SK-N-SH (cell line): ENCODE data around the gene TRIM9. TPM values are rescaled to one million over a fixed set of nuclear protein-coding genes. Genes with fewer than 3 reads are reported as not detected.

Source experiments
- CTCF ChIA-PET: fragments of 300-600, 350-600 bp; formaldehyde crosslinking; extraction: SDS; loops from one replicate; lab custom pipeline; 2021; lab: Yijun Ruan, JAX
- POLR2A ChIA-PET: fragments of 350-600 bp; sonication (Branson Sonifier 250); formaldehyde crosslinking; extraction: SDS; loops from one replicate; lab custom pipeline; 2020; ENCODE audit warnings: antibody characterized with exemption, inconsistent platforms; lab: Yijun Ruan, JAX
- DNase-seq: peaks from one replicate; pipeline ENCODE4 v3.0.0; 2012
- H2AFZ ChIP-seq: fragments of 200-600 bp; sonication (generic); 2 replicates; pipeline ENCODE4 v1.8.1; 2016; ENCODE audit warnings: antibody characterized with exemption, mild to moderate bottlenecking, low read depth
- H3F3A ChIP-seq: fragments of 200-600 bp; sonication (generic); replicated peaks from 2 replicates; pipeline ENCODE3; 2016; ENCODE audit warnings: antibody characterized with exemption, mild to moderate bottlenecking; ENCODE audit not compliant: insufficient read depth
- H3K27ac ChIP-seq, 2 experiments: fragments of 200-500 bp in 1 of 2; fragments of 200-600 bp in 1 of 2; sonication (Bioruptor generic) in 1 of 2; sonication (generic), shearing (Covaris generic) in 1 of 2; 2 replicates each; pipeline versions ENCODE4 v1.5.1 to v1.6.1; 2014 to 2016; ENCODE audit warnings: low read depth in 2 of 2, inconsistent platforms in 1 of 2, low read length in 1 of 2, mild to moderate bottlenecking in 1 of 2, mixed read lengths in 1 of 2
- H3K27me3 ChIP-seq: fragments of 200-600 bp; sonication (generic), shearing (Covaris generic); 2 replicates; pipeline ENCODE4 v1.6.1; 2016; ENCODE audit warnings: mixed run types; ENCODE audit not compliant: insufficient read depth
- H3K36me3 ChIP-seq, 2 experiments: fragments of 200-500 bp in 1 of 2; fragments of 200-600 bp in 1 of 2; sonication (Bioruptor generic) in 1 of 2; sonication (generic) in 1 of 2; replicated peaks in 1 of 2; 2 replicates each; pipeline versions ENCODE3 to v1.5.1; 2014 to 2016; ENCODE audit warnings: low read length in 1 of 2, mild to moderate bottlenecking in 1 of 2; ENCODE audit not compliant: insufficient read depth in 2 of 2, control insufficient read depth in 1 of 2
- H3K4me1 ChIP-seq, 2 experiments: fragments of 200-500 bp in 1 of 2; fragments of 200-600 bp in 1 of 2; sonication (Bioruptor generic) in 1 of 2; sonication (generic), shearing (Covaris generic) in 1 of 2; 2 replicates each; pipeline versions ENCODE4 v1.5.1 to v1.6.1; 2014 to 2016; ENCODE audit warnings: low read depth in 1 of 2, low read length in 1 of 2, mixed run types in 1 of 2; ENCODE audit not compliant: insufficient read depth in 2 of 2, control insufficient read depth in 1 of 2
- H3K4me2 ChIP-seq: fragments of 200-600 bp; sonication (generic), shearing (Covaris generic); 2 replicates; pipeline ENCODE4 v1.6.1; 2017; ENCODE audit warnings: mixed run types
- H3K4me3 ChIP-seq, 2 experiments: fragments of 200-500 bp in 1 of 2; fragments of 200-600 bp in 1 of 2; sonication (Bioruptor generic) in 1 of 2; sonication (generic), shearing (Covaris generic) in 1 of 2; 2 replicates each; pipeline versions ENCODE4 v1.5.1 to v1.8.1; 2014 to 2016; ENCODE audit warnings: low read depth in 2 of 2, inconsistent platforms in 1 of 2, low read length in 1 of 2, mild to moderate bottlenecking in 1 of 2, mixed read lengths in 1 of 2, moderate library complexity in 1 of 2
- H3K79me2 ChIP-seq: fragments of 200-600 bp; sonication (generic); 2 replicates; pipeline ENCODE4 v1.8.1; 2017; ENCODE audit warnings: mild to moderate bottlenecking; ENCODE audit not compliant: insufficient read depth
- H3K9ac ChIP-seq: fragments of 200-600 bp; sonication (generic); 2 replicates; pipeline ENCODE4 v1.6.1; 2017; ENCODE audit warnings: mixed run types
- H3K9me2 ChIP-seq: fragments of 200-600 bp; sonication (generic); 2 replicates; pipeline ENCODE4 v1.6.1; 2017; ENCODE audit warnings: mixed run types
- H3K9me3 ChIP-seq: fragments of 200-600 bp; sonication (generic); 2 replicates; pipeline ENCODE4 v1.6.1; 2017; ENCODE audit warnings: mixed run types, mild to moderate bottlenecking, moderate library complexity
- H4K20me1 ChIP-seq: fragments of 200-600 bp; sonication (generic); 2 replicates; pipeline ENCODE4 v1.6.1; 2017; ENCODE audit warnings: mild to moderate bottlenecking, mixed run types; ENCODE audit not compliant: insufficient read depth
- FOXJ3 ChIP-seq: sonication (generic); formaldehyde crosslinking; IDR thresholded peaks from 2 replicates; pipeline ENCODE4 v1.5.1; 2020; ENCODE audit warnings: mild to moderate bottlenecking, missing genetic modification reagents
- FOXM1 ChIP-seq: IDR thresholded peaks from 2 replicates; pipeline ENCODE4 v1.4.0; 2012; ENCODE audit warnings: low read depth, mild to moderate bottlenecking
- GABPA ChIP-seq: IDR thresholded peaks from 2 replicates; pipeline ENCODE4 v1.4.0; 2012; ENCODE audit warnings: low read depth, mild to moderate bottlenecking
- GATA2 ChIP-seq: sonication (generic); formaldehyde crosslinking; IDR thresholded peaks from 2 replicates; pipeline ENCODE4 v1.5.0; 2020; ENCODE audit warnings: mild to moderate bottlenecking, missing genetic modification reagents
- JUND ChIP-seq: IDR thresholded peaks from 2 replicates; pipeline ENCODE4 v1.4.0; 2012
- NRF1 ChIP-seq: IDR thresholded peaks from 2 replicates; pipeline ENCODE4 v1.6.1; 2012; ENCODE audit warnings: low read depth, mild to moderate bottlenecking, low read length
- POLR2AphosphoS5 ChIP-seq: IDR thresholded peaks from 2 replicates; pipeline ENCODE4 v1.6.1; 2012; ENCODE audit warnings: low read depth, low read length
- RCOR1 ChIP-seq: fragments of 150-350 bp; IDR thresholded peaks from 2 replicates; pipeline ENCODE4 v1.6.1; 2017; ENCODE audit warnings: antibody characterized with exemption, low read length
- SMC3 ChIP-seq: IDR thresholded peaks from 2 replicates; pipeline ENCODE4 v1.6.1; 2012; ENCODE audit warnings: low read depth, low read length, improper control_type of control experiment
- TAF1 ChIP-seq: IDR thresholded peaks from 2 replicates; pipeline ENCODE4 v1.6.1; 2012; ENCODE audit warnings: low read depth, mild to moderate bottlenecking, low read length, moderate library complexity, borderline replicate concordance
- TCF12 ChIP-seq: IDR thresholded peaks from 2 replicates; pipeline ENCODE4 v1.4.0; 2012
- YY1 ChIP-seq: IDR thresholded peaks from 2 replicates; pipeline ENCODE4 v1.4.0; 2012; ENCODE audit warnings: low read depth, mild to moderate bottlenecking
- WGBS: methylation state at CpG from one replicate; pipeline ENCODE4 v1.1.6; 2017; ENCODE audit warnings: low lambda C conversion rate; 5-methylcytosine and 5-hydroxymethylcytosine counted together
- polyA plus RNA-seq, 3 experiments: library from polyadenylated mRNA; depleted of rRNA; stranded (reverse); fragments of >200 nt; gene quantifications; 2 replicates each; pipeline ENCODE4 v1.2.3, GENCODE V29; 2012
- TF ChIP-seq, protein P1 (sequence below): IDR thresholded peaks from 2 replicates; pipeline ENCODE4; 2012
- TF ChIP-seq, protein P2 (sequence below): fragments of 150-350 bp; IDR thresholded peaks from 2 replicates; pipeline ENCODE4 v1.6.1; 2017; ENCODE audit warnings: antibody characterized with exemption, low read length, low read depth, borderline replicate concordance
- TF ChIP-seq, protein P3 (sequence below): IDR thresholded peaks from 2 replicates; pipeline ENCODE4 v1.4.0; 2012; ENCODE audit warnings: low read depth, borderline replicate concordance
- TF ChIP-seq, protein P4 (sequence below): IDR thresholded peaks from 2 replicates; pipeline ENCODE4 v1.6.1; 2012; ENCODE audit warnings: mild to moderate bottlenecking, low read depth, low read length, moderate library complexity
- TF ChIP-seq, protein P5 (sequence below): fragments of 150-350 bp; IDR thresholded peaks from 2 replicates; pipeline ENCODE4 v1.6.1; 2016; ENCODE audit warnings: mild to moderate bottlenecking, low read depth, low read length
- TF ChIP-seq, protein P6 (sequence below): IDR thresholded peaks from 2 replicates; pipeline ENCODE4 v1.4.0; 2012; ENCODE audit warnings: low read depth, borderline replicate concordance

Gene TRIM9
- polyA plus RNA-seq, 1 of the 3 experiments (the other 2 are of a cell fraction) = 3.9 TPM

DNA sequence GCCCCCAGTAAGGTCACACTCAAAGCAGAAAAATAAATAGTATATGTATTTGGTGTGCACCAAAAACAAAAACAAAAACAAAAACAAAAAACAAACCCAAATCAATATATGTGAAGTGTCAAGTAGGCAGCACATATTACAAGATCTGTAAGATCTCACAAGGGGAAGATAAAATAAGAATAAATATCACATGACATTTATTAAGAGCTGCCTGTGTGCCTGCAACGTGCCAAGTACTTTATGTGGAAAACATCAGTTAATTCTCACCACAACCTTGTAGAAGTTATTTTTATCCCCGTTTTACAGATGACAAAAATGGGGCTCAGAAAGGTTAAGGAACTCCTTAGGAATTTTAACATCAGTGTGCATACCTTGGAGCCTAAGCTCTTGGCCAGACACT, 26.6 kb downstream of the TRIM9 start:
- DNase-seq = no peak
- no peak overlapping the region for H3K4me3 ChIP-seq
- 86% methylated on average over 2 of the region's 2 CpGs for WGBS
- no peaks in the 10 kb centered on the region for H4K20me1 ChIP-seq
- no peak overlapping the region for H3K9ac ChIP-seq
- no peaks in the 10 kb centered on the region for H3K9me2 ChIP-seq
- peaks cover 0 to 3% of the 10 kb centered on the region in 2 experiments; a peak in 1 of 4 replicates for H3K4me1 ChIP-seq
- no peaks in the 10 kb centered on the region for H3K79me2 ChIP-seq
- H3F3A ChIP-seq = peaks cover 5% of the 10 kb centered on the region
- H3K4me2 ChIP-seq = no peak overlapping the region
- POLR2A ChIA-PET = no interaction called here
- CTCF ChIA-PET = interaction anchor here (1.0 kb wide), 1 partner anchor 19 kb away, joined by 3 read pairs; no protein-coding TSS in a partner anchor
- H3K36me3 ChIP-seq = peaks cover 0 to 5% of the 10 kb centered on the region in 2 experiments
- H3K27me3 ChIP-seq = no peaks in the 10 kb centered on the region
- TF ChIP-seq RCOR1 (no peak), FOXJ3 (CRISPR knock-in tag) (no peak), TCF12 (no peak), GATA2 (CRISPR knock-in tag) (no peak), TAF1 (no peak), POLR2AphosphoS5 (no peak), JUND (no peak), YY1 (no peak), GABPA (no peak), FOXM1 (no peak), NRF1 (no peak), SMC3 (no peak)
- TF ChIP-seq, protein P1, sequence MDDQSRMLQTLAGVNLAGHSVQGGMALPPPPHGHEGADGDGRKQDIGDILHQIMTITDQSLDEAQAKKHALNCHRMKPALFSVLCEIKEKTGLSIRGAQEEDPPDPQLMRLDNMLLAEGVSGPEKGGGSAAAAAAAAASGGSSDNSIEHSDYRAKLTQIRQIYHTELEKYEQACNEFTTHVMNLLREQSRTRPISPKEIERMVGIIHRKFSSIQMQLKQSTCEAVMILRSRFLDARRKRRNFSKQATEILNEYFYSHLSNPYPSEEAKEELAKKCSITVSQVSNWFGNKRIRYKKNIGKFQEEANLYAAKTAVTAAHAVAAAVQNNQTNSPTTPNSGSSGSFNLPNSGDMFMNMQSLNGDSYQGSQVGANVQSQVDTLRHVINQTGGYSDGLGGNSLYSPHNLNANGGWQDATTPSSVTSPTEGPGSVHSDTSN = no peak
- TF ChIP-seq, protein P2, sequence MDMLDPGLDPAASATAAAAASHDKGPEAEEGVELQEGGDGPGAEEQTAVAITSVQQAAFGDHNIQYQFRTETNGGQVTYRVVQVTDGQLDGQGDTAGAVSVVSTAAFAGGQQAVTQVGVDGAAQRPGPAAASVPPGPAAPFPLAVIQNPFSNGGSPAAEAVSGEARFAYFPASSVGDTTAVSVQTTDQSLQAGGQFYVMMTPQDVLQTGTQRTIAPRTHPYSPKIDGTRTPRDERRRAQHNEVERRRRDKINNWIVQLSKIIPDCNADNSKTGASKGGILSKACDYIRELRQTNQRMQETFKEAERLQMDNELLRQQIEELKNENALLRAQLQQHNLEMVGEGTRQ = no peak
- TF ChIP-seq, protein P3, sequence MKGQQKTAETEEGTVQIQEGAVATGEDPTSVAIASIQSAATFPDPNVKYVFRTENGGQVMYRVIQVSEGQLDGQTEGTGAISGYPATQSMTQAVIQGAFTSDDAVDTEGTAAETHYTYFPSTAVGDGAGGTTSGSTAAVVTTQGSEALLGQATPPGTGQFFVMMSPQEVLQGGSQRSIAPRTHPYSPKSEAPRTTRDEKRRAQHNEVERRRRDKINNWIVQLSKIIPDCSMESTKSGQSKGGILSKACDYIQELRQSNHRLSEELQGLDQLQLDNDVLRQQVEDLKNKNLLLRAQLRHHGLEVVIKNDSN = no peak
- TF ChIP-seq, protein P4, sequence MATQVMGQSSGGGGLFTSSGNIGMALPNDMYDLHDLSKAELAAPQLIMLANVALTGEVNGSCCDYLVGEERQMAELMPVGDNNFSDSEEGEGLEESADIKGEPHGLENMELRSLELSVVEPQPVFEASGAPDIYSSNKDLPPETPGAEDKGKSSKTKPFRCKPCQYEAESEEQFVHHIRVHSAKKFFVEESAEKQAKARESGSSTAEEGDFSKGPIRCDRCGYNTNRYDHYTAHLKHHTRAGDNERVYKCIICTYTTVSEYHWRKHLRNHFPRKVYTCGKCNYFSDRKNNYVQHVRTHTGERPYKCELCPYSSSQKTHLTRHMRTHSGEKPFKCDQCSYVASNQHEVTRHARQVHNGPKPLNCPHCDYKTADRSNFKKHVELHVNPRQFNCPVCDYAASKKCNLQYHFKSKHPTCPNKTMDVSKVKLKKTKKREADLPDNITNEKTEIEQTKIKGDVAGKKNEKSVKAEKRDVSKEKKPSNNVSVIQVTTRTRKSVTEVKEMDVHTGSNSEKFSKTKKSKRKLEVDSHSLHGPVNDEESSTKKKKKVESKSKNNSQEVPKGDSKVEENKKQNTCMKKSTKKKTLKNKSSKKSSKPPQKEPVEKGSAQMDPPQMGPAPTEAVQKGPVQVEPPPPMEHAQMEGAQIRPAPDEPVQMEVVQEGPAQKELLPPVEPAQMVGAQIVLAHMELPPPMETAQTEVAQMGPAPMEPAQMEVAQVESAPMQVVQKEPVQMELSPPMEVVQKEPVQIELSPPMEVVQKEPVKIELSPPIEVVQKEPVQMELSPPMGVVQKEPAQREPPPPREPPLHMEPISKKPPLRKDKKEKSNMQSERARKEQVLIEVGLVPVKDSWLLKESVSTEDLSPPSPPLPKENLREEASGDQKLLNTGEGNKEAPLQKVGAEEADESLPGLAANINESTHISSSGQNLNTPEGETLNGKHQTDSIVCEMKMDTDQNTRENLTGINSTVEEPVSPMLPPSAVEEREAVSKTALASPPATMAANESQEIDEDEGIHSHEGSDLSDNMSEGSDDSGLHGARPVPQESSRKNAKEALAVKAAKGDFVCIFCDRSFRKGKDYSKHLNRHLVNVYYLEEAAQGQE = no peak
- TF ChIP-seq, protein P5, sequence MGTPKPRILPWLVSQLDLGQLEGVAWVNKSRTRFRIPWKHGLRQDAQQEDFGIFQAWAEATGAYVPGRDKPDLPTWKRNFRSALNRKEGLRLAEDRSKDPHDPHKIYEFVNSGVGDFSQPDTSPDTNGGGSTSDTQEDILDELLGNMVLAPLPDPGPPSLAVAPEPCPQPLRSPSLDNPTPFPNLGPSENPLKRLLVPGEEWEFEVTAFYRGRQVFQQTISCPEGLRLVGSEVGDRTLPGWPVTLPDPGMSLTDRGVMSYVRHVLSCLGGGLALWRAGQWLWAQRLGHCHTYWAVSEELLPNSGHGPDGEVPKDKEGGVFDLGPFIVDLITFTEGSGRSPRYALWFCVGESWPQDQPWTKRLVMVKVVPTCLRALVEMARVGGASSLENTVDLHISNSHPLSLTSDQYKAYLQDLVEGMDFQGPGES = no peak
- TF ChIP-seq, protein P6, sequence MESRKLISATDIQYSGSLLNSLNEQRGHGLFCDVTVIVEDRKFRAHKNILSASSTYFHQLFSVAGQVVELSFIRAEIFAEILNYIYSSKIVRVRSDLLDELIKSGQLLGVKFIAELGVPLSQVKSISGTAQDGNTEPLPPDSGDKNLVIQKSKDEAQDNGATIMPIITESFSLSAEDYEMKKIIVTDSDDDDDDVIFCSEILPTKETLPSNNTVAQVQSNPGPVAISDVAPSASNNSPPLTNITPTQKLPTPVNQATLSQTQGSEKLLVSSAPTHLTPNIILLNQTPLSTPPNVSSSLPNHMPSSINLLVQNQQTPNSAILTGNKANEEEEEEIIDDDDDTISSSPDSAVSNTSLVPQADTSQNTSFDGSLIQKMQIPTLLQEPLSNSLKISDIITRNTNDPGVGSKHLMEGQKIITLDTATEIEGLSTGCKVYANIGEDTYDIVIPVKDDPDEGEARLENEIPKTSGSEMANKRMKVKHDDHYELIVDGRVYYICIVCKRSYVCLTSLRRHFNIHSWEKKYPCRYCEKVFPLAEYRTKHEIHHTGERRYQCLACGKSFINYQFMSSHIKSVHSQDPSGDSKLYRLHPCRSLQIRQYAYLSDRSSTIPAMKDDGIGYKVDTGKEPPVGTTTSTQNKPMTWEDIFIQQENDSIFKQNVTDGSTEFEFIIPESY = no peak
- no peak overlapping the region for H3K27ac ChIP-seq
- no peak overlapping the region for H2AFZ ChIP-seq
- H3K9me3 ChIP-seq = peaks cover 6% of the 10 kb centered on the region; the same call in 1 of the 2 replicates
